Measurements from ENCODE around the gene PRR22. TPM values are rescaled to one million over a fixed set of nuclear protein-coding genes. Genes with fewer than 3 reads are reported as not detected.

PRR22 gene
- total RNA-seq, 2 donors from 2014 or later = 2.3 TPM

- 84 to 94% methylated on average over 10 to 16 of the region's 17 CpGs for WGBS, 2 donors
- ATAC-seq (no peak), DNase-seq (no peak)
- Histone ChIP-seq H3K36me3 (replicated peaks in 1 of 2; ENCODE audit: insufficient read depth in 1 of 2, low read depth in 2 of 2) (no peaks in the 10 kb centered on the region), H3K9me3 (no peaks in the 10 kb centered on the region), H3K27me3 (no peaks in the 10 kb centered on the region), H3K27ac (no peak overlapping the region), H3K4me1 (peaks cover 11% of the 10 kb centered on the region), H3K4me3 (no peak overlapping the region)
- no peak for TF ChIP-seq POLR2A (IDR thresholded peaks at IDR 0.05)
- TF ChIP-seq, protein P1, sequence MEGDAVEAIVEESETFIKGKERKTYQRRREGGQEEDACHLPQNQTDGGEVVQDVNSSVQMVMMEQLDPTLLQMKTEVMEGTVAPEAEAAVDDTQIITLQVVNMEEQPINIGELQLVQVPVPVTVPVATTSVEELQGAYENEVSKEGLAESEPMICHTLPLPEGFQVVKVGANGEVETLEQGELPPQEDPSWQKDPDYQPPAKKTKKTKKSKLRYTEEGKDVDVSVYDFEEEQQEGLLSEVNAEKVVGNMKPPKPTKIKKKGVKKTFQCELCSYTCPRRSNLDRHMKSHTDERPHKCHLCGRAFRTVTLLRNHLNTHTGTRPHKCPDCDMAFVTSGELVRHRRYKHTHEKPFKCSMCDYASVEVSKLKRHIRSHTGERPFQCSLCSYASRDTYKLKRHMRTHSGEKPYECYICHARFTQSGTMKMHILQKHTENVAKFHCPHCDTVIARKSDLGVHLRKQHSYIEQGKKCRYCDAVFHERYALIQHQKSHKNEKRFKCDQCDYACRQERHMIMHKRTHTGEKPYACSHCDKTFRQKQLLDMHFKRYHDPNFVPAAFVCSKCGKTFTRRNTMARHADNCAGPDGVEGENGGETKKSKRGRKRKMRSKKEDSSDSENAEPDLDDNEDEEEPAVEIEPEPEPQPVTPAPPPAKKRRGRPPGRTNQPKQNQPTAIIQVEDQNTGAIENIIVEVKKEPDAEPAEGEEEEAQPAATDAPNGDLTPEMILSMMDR (IDR thresholded peaks at IDR 0.05) = no peak
- intact Hi-C loops (cut with DNase I) = no loop called here
Observed at GRCh38 chr19:5778402-5778801, 6.1 kb downstream of the PRR22 start.

DNA sequence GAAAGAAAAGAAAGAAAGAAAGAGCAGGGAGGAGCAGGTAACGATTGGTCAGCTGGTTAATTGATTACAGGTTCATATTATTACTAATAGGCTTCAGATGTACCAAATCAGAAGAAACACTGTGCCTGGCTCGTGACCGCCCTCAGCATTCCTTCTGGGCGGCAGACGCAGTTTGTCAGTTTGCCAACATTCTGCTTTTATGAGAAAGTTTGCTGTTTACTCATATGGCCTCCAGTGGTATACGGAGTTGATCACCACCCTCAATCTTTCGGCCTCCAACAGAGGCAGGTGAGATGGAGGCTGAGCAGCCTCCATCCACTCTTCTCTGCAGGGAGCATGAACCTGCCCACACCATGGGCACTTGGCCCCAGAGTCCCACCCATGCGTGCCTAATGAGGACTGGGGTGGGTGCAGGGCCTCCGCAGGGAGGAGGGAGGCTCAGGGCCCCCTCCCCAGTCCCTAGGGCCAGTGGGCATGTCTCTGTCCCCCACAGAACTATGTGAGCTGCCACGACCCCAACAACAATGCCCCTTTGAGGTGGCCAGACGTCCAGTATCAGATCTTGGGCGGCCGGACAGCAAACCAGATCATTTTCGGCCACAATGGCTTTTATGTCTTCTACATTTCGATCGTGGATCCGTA, 8.8 kb downstream of the PRR22 start:
- peak in 3 of 4 donors; percentile 43 to 53 (median 46) for DNase-seq

GRCh38 chr19:5774921-5775320, 9.6 kb downstream of the PRR22 start:
- H3K27me3 ChIP-seq = no peaks in the 10 kb centered on the region
- no peaks in the 10 kb centered on the region for H3K9me3 ChIP-seq
- TF ChIP-seq, protein P1 (IDR thresholded peaks at IDR 0.05) = no peak
- TF ChIP-seq POLR2A (IDR thresholded peaks at IDR 0.05) = no peak
- WGBS, 2 donors = 77 to 78% methylated on average over 8 of the region's 8 CpGs
- ATAC-seq = no peak
- no peak for DNase-seq
- no peak overlapping the region for H3K4me3 ChIP-seq
- no peaks in the 10 kb centered on the region for H3K36me3 ChIP-seq (replicated peaks in 1 of 2; ENCODE audit: insufficient read depth in 1 of 2, low read depth in 2 of 2)
- peaks cover 11% of the 10 kb centered on the region for H3K4me1 ChIP-seq
- no peak overlapping the region for H3K27ac ChIP-seq
- intact Hi-C loops (cut with DNase I) = no loop called here

More for the DNA sequence above, 8.8 kb downstream of the PRR22 start:
- no peaks in the 10 kb centered on the region for H3K36me3 ChIP-seq (replicated peaks in 1 of 2; ENCODE audit: insufficient read depth in 1 of 2, low read depth in 2 of 2)
- no peak for ATAC-seq
- no peak overlapping the region for H3K4me3 ChIP-seq
- no peak overlapping the region for H3K27ac ChIP-seq
- H3K4me1 ChIP-seq = peaks cover 11% of the 10 kb centered on the region
- H3K27me3 ChIP-seq = no peaks in the 10 kb centered on the region
- intact Hi-C loops (cut with DNase I) = no loop called here
- H3K9me3 ChIP-seq = no peaks in the 10 kb centered on the region
- 54 to 60% methylated on average over 17 of the region's 17 CpGs for WGBS, 2 donors
- TF ChIP-seq POLR2A (IDR thresholded peaks at IDR 0.05) = no peak
- TF ChIP-seq, protein P1 (IDR thresholded peaks at IDR 0.05) = no peak

GRCh38 chr19:5773276-5773675, 11.3 kb downstream of the PRR22 start:
- 70 to 75% methylated on average over 5 of the region's 5 CpGs for whole genome bisulfite sequencing, 2 donors
- DNase-seq (no peak), ATAC-seq (no peak)
- Histone ChIP-seq H3K4me1 (peaks cover 11% of the 10 kb centered on the region), H3K36me3 (replicated peaks in 1 of 2; ENCODE audit: insufficient read depth in 1 of 2, low read depth in 2 of 2) (no peaks in the 10 kb centered on the region), H3K4me3 (no peak overlapping the region), H3K9me3 (no peaks in the 10 kb centered on the region), H3K27ac (no peak overlapping the region), H3K27me3 (no peaks in the 10 kb centered on the region)
- no peak for TF ChIP-seq POLR2A (IDR thresholded peaks at IDR 0.05)
- TF ChIP-seq, protein P1 (IDR thresholded peaks at IDR 0.05) = no peak
- intact Hi-C loops (cut with DNase I) = no loop called here

DNA sequence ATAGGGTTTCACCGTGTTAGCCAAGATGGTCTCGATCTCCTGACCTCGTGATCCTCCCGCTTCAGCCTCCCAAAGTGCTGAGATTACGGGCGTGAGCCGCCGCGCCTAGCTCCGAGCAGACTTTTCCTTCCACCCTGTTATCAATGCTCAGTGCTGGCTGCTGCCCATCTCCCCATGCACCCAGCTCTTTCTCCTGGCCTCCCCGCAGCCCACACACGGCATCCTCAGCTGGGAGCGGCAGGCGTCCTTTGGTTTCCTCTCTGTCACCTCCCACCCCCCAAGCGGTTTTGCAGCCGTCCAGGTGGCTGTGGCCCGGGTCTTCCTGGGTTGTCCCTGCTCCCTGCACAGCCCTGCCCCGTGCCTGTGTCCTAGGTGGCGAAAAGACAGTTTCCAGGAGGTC, 12.1 kb downstream of the PRR22 start:
- Histone ChIP-seq H3K27ac (no peak overlapping the region), H3K4me1 (peaks cover 11% of the 10 kb centered on the region), H3K36me3 (replicated peaks in 1 of 2; ENCODE audit: insufficient read depth in 1 of 2, low read depth in 2 of 2) (no peaks in the 10 kb centered on the region), H3K4me3 (no peak overlapping the region), H3K9me3 (no peaks in the 10 kb centered on the region), H3K27me3 (no peaks in the 10 kb centered on the region)
- 72 to 81% methylated on average over 19 of the region's 19 CpGs for WGBS, 2 donors
- intact Hi-C loops (cut with DNase I) = no loop called here
- DNase-seq (no peak), ATAC-seq (no peak)
- TF ChIP-seq POLR2A (IDR thresholded peaks at IDR 0.05) = no peak
- TF ChIP-seq, protein P1 (IDR thresholded peaks at IDR 0.05) = no peak
